ENCODE results near the gene ADCYAP1R1. TPM values are rescaled to one million over a fixed set of nuclear protein-coding genes. Genes with fewer than 3 reads are reported as not detected.

ADCYAP1R1 gene
- polyA plus RNA-seq, 3 donors, result not detected

- no peaks in the 10 kb centered on the region for H3K79me2 ChIP-seq (ENCODE audit: insufficient read depth, low read length)
- no peak for DNase-seq
- H2AFZ ChIP-seq (ENCODE audit: insufficient read depth, low read depth, low read length, poor library complexity, severe bottlenecking), result no peak overlapping the region
- Mint-ChIP-seq H3K9me3 (peaks cover 0 to 6% (median 0%) of the 10 kb centered on the region in 7 donors), H3K36me3 (no peaks in the 10 kb centered on the region), H3K4me3 (no peak overlapping the region), H3K27me3 (ENCODE audit: low read depth in 3 of 3) (peaks cover 3 to 20% (median 14%) of the 10 kb centered on the region in 3 donors), H3K4me1 (no peaks in the 10 kb centered on the region), H3K27ac (no peak overlapping the region)
- TF ChIP-seq CTCF (IDR thresholded peaks at IDR 0.05), result no peak
- peaks cover 0 to 8% of the 10 kb centered on the region in 2 donors for H3K9me3 ChIP-seq (replicated peaks in 1 of 2; ENCODE audit: control insufficient read depth in 1 of 2, insufficient read depth in 1 of 2, low read length in 2 of 2)
- intact Hi-C loops (cut with micrococcal nuclease), result no loop called here
- H3K36me3 ChIP-seq (replicated peaks in 1 of 2; ENCODE audit: control insufficient read depth in 1 of 2, insufficient read depth in 2 of 2, low read length in 2 of 2), result no peaks in the 10 kb centered on the region
- H3K9ac ChIP-seq (ENCODE audit: insufficient read depth, low read length, poor library complexity, severe bottlenecking), result no peak overlapping the region
- H3K4me2 ChIP-seq (replicated peaks; ENCODE audit: extremely low read depth, low read length, poor library complexity, severe bottlenecking), result no peak overlapping the region
- H4K20me1 ChIP-seq (ENCODE audit: insufficient read depth, low read length), result no peaks in the 10 kb centered on the region
- no peak overlapping the region for H3K27ac ChIP-seq (ENCODE audit: low read depth in 1 of 2, low read length in 2 of 2)
- H3K27me3 ChIP-seq (ENCODE audit: control insufficient read depth in 2 of 2, insufficient read depth in 2 of 2, low read length in 2 of 2), result no peaks in the 10 kb centered on the region
- no peaks in the 10 kb centered on the region for H3K4me1 ChIP-seq (ENCODE audit: control insufficient read depth in 1 of 2, insufficient read depth in 2 of 2, low read length in 2 of 2)
- H3K4me3 ChIP-seq (replicated peaks in 1 of 3; ENCODE audit: low read depth in 2 of 3, low read length in 3 of 3), result no peak overlapping the region
These were observed 93.2 kb downstream of the ADCYAP1R1 start for GRCh38 chr7:31145339-31145738.

GRCh38 chr7:31146030-31146429, 93.9 kb downstream of the ADCYAP1R1 start:
- H3K79me2 ChIP-seq (ENCODE audit: insufficient read depth, low read length), result no peaks in the 10 kb centered on the region

More at GRCh38 chr7:31146030-31146429, 93.9 kb downstream of the ADCYAP1R1 start:
- Mint-ChIP-seq H3K36me3 (no peaks in the 10 kb centered on the region), H3K9me3 (peaks cover 0 to 6% (median 0%) of the 10 kb centered on the region in 7 donors), H3K27ac (peak overlapping the region in 1 of 7 donors; percentile 48), H3K4me3 (no peak overlapping the region), H3K27me3 (ENCODE audit: low read depth in 3 of 3) (peaks cover 3 to 14% (median 12%) of the 10 kb centered on the region in 3 donors), H3K4me1 (no peaks in the 10 kb centered on the region)
- Histone ChIP-seq H4K20me1 (ENCODE audit: insufficient read depth, low read length) (no peaks in the 10 kb centered on the region), H3K4me3 (replicated peaks in 1 of 3; ENCODE audit: low read depth in 2 of 3, low read length in 3 of 3) (no peak overlapping the region), H3K36me3 (replicated peaks in 1 of 2; ENCODE audit: control insufficient read depth in 1 of 2, insufficient read depth in 2 of 2, low read length in 2 of 2) (no peaks in the 10 kb centered on the region), H2AFZ (ENCODE audit: insufficient read depth, low read depth, low read length, poor library complexity, severe bottlenecking) (no peak overlapping the region), H3K27me3 (ENCODE audit: control insufficient read depth in 2 of 2, insufficient read depth in 2 of 2, low read length in 2 of 2) (no peaks in the 10 kb centered on the region), H3K4me1 (ENCODE audit: control insufficient read depth in 1 of 2, insufficient read depth in 2 of 2, low read length in 2 of 2) (no peaks in the 10 kb centered on the region), H3K9ac (ENCODE audit: insufficient read depth, low read length, poor library complexity, severe bottlenecking) (no peak overlapping the region), H3K4me2 (replicated peaks; ENCODE audit: extremely low read depth, low read length, poor library complexity, severe bottlenecking) (no peak overlapping the region), H3K27ac (ENCODE audit: low read depth in 1 of 2, low read length in 2 of 2) (no peak overlapping the region), H3K9me3 (replicated peaks in 1 of 2; ENCODE audit: control insufficient read depth in 1 of 2, insufficient read depth in 1 of 2, low read length in 2 of 2) (peaks cover 0 to 8% of the 10 kb centered on the region in 2 donors)
- TF ChIP-seq CTCF (IDR thresholded peaks at IDR 0.05), result no peak
- no CpG with 5 or more reads among the region's 1 CpG for WGBS (ENCODE audit: insufficient coverage)
- no peak for DNase-seq
- intact Hi-C loops (cut with micrococcal nuclease), result no loop called here
